ENCODE results near the gene CD52. TPM values are rescaled to one million over a fixed set of nuclear protein-coding genes. Genes with fewer than 3 reads are reported as not detected.

The CD52 gene
- total and polyA plus RNA-seq, 2 donors (not counting 3 experiments of a cell fraction or from before 2014, with no cell fraction given), result not detected

- Histone ChIP-seq H3K36me3 (ENCODE audit: control insufficient read depth in 2 of 2, extremely low read depth in 1 of 2, insufficient read depth in 2 of 2, low read length in 2 of 2) (no peaks in the 10 kb centered on the region), H3K4me1 (ENCODE audit: control insufficient read depth, extremely low read depth, insufficient read depth, low read length) (no peaks in the 10 kb centered on the region), H3K9ac (replicated peaks; ENCODE audit: extremely low read depth, insufficient read depth, low read length) (no peak overlapping the region), H3K79me2 (ENCODE audit: control insufficient read depth, insufficient read depth, low read length) (no peaks in the 10 kb centered on the region), H3K9me1 (replicated peaks; ENCODE audit: control insufficient read depth, extremely low read depth, insufficient read depth, low read length) (no peaks in the 10 kb centered on the region), H2AFZ (ENCODE audit: low read depth, low read length) (peak overlapping the region; percentile 70), H3K27me3 (ENCODE audit: control insufficient read depth in 2 of 2, insufficient read depth in 2 of 2, low read length in 2 of 2) (no peaks in the 10 kb centered on the region), H4K20me1 (replicated peaks; ENCODE audit: control insufficient read depth, extremely low read depth, insufficient read depth, low read length) (no peaks in the 10 kb centered on the region), H3K4me3 (replicated peaks in 1 of 3; ENCODE audit: insufficient read depth in 1 of 3, low read depth in 1 of 3, low read length in 3 of 3) (no peak overlapping the region), H3K9me3 (replicated peaks; ENCODE audit: control insufficient read depth, insufficient read depth, low read length) (no peaks in the 10 kb centered on the region), H3K27ac (ENCODE audit: insufficient read depth, low read depth, low read length) (no peak overlapping the region), H3K4me2 (ENCODE audit: insufficient read depth, low read length) (no peak overlapping the region)
- FAIRE-seq (peak; percentile 89), DNase-seq (ENCODE audit: low read depth, low spot score) (peak; percentile 81)
- ChIA-PET POLR2A (no interaction called here), CTCF (interaction anchor here (0.6 to 7.4 kb wide), 48 partner anchors 8 to 426 kb away, joined by 3 to 132 read pairs (median 4); partner anchors contain the start of genes C1orf232, CATSPER4, CEP85 and CNKSR1)
- intact Hi-C loops (cut with micrococcal nuclease), result loop anchor here (1.0 to 5.0 kb wide), 7 partner anchors 36 to 287 kb away; partner anchors contain the start of gene ZNF593
- dilution Hi-C loops (cut with MboI; ENCODE audit: extremely low pct_ligation_motif_present, low sequenced_read_pairs), result no loop called here
- no TSS peak for BruUV-seq (replicated peaks)
- peak; percentile 82 to 92 for TF ChIP-seq CTCF (IDR thresholded peaks at IDR 0.05; ENCODE audit: extremely low read depth in 1 of 2, insufficient read depth in 1 of 2, low read depth in 1 of 2, low read length in 2 of 2)
- no peak for TF ChIP-seq JUN (IDR thresholded peaks at IDR 0.05; ENCODE audit: borderline replicate concordance, insufficient read depth, insufficient read length, low read depth)
Measured at GRCh38 chr1:26321315-26322041, 3.7 kb downstream of the CD52 start.

DNA sequence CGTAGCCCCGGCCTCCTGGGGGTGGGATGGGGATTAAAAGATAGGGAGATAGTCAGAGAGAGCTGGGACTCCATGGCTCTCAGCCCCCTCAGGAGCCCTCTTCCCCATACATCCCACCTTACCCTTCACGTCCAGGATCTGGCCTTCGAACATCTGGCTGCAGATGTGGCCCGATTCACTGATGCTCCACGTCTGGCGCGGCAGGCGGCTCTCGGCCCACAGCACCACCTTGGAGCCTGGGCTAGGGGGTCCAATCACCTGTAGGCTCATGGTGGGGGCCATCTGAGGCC is 4.2 kb downstream of the CD52 start:
- DNase-seq (ENCODE audit: low read depth, low spot score) (no peak), FAIRE-seq (no peak)
- dilution Hi-C loops (cut with MboI; ENCODE audit: extremely low pct_ligation_motif_present, low sequenced_read_pairs) (no loop called here), intact Hi-C loops (cut with micrococcal nuclease) (loop anchor here (5.0 kb wide), 1 partner anchor 40 kb away; no protein-coding TSS in a partner anchor)
- Histone ChIP-seq H3K79me2 (ENCODE audit: control insufficient read depth, insufficient read depth, low read length) (no peaks in the 10 kb centered on the region), H3K4me3 (replicated peaks in 1 of 3; ENCODE audit: insufficient read depth in 1 of 3, low read depth in 1 of 3, low read length in 3 of 3) (no peak overlapping the region), H2AFZ (ENCODE audit: low read depth, low read length) (no peak overlapping the region), H3K9ac (replicated peaks; ENCODE audit: extremely low read depth, insufficient read depth, low read length) (no peak overlapping the region), H3K9me3 (replicated peaks; ENCODE audit: control insufficient read depth, insufficient read depth, low read length) (no peaks in the 10 kb centered on the region), H3K4me1 (ENCODE audit: control insufficient read depth, extremely low read depth, insufficient read depth, low read length) (no peaks in the 10 kb centered on the region), H3K27me3 (ENCODE audit: control insufficient read depth in 2 of 2, insufficient read depth in 2 of 2, low read length in 2 of 2) (no peaks in the 10 kb centered on the region), H3K36me3 (ENCODE audit: control insufficient read depth in 2 of 2, extremely low read depth in 1 of 2, insufficient read depth in 2 of 2, low read length in 2 of 2) (no peaks in the 10 kb centered on the region), H3K4me2 (ENCODE audit: insufficient read depth, low read length) (no peak overlapping the region), H3K9me1 (replicated peaks; ENCODE audit: control insufficient read depth, extremely low read depth, insufficient read depth, low read length) (no peaks in the 10 kb centered on the region), H4K20me1 (replicated peaks; ENCODE audit: control insufficient read depth, extremely low read depth, insufficient read depth, low read length) (no peaks in the 10 kb centered on the region), H3K27ac (ENCODE audit: insufficient read depth, low read depth, low read length) (no peak overlapping the region)
- ChIA-PET CTCF (interaction anchor here (0.6 to 7.4 kb wide), 47 partner anchors 8 to 427 kb away, joined by 3 to 132 read pairs (median 4); partner anchors contain the start of genes C1orf232, CATSPER4, CEP85 and CNKSR1), POLR2A (no interaction called here)
- TF ChIP-seq CTCF (IDR thresholded peaks at IDR 0.05; ENCODE audit: extremely low read depth in 1 of 2, insufficient read depth in 1 of 2, low read depth in 1 of 2, low read length in 2 of 2) (no peak), POLR2AphosphoS5 (IDR thresholded peaks at IDR 0.05; ENCODE audit: insufficient read depth, low read depth, low read length) (no peak), GATA2 (IDR thresholded peaks at IDR 0.05; ENCODE audit: insufficient read depth, insufficient read length, low read depth, low read length) (no peak), FOS (IDR thresholded peaks at IDR 0.05; ENCODE audit: borderline replicate concordance, insufficient read depth, low read length) (no peak), MYC (IDR thresholded peaks at IDR 0.05; ENCODE audit: low read depth, low read length) (no peak), EZH2 (IDR thresholded peaks at IDR 0.05; ENCODE audit: borderline replicate concordance, low read depth, low read length, severe bottlenecking) (no peak), JUN (IDR thresholded peaks at IDR 0.05; ENCODE audit: borderline replicate concordance, insufficient read depth, insufficient read length, low read depth) (no peak), POLR2A (IDR thresholded peaks at IDR 0.05; ENCODE audit: low read depth, low read length) (no peak)
- TF ChIP-seq, protein P1, sequence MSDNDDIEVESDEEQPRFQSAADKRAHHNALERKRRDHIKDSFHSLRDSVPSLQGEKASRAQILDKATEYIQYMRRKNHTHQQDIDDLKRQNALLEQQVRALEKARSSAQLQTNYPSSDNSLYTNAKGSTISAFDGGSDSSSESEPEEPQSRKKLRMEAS (IDR thresholded peaks at IDR 0.05; ENCODE audit: insufficient read depth, insufficient read length), result no peak
- BruUV-seq (replicated peaks), result no TSS peak
